Posterior vena cava (tissue), 2 donors: ENCODE results near the gene RINT1. TPM values are rescaled to one million over a fixed set of nuclear protein-coding genes. Genes with fewer than 3 reads are reported as not detected.
"Not testable (repeated sequence)": the region's sequence is repeated elsewhere in the genome, so short reads cannot be mapped to it uniquely, and the experiment has no call there.

ENCODE experiments used
- DNase-seq: peaks from one replicate; pipeline ENCODE4 v3.0.0-alpha.2; 2020; ENCODE audit warnings: low spot score
- intact Hi-C, 2 donors: fragments of 100-400 bp; cut with DNase I; formaldehyde crosslinking; loops; one replicate each; pipeline versions ENCODE4 v1.14.1 to v1.14.2; 2022 to 2023
- total RNA-seq, 2 donors: library from RNA; stranded (reverse); fragmentation: NEBNext Ultra II Directional; extraction: Animal tissue kit (Norgen Biotek cat#: 25700); gene quantifications; one replicate each; pipeline ENCODE4 v1.2.1, GENCODE V29; 2021
- donor health status: DM: yes; HTN: yes; CAD: no.
- donor health status: DM: yes; HTN: yes; CAD: no.

RINT1 gene
- total RNA-seq, 2 donors from 2014 or later, result 13.9 to 16.1 TPM

GRCh38 chr7:105589356-105590077 lies 57.5 kb downstream of the RINT1 start:
- intact Hi-C loops, result no loop called here
- no peak for DNase-seq

GRCh38 chr7:105590793-105591192 lies 58.8 kb downstream of the RINT1 start:
- intact Hi-C loops, result no loop called here
- DNase-seq, result no peak

- intact Hi-C loops, result no loop called here
- DNase-seq, result no peak
Measured at GRCh38 chr7:105591522-105591921, 59.5 kb downstream of the RINT1 start.

- intact Hi-C loops, result no loop called here
- no peak for DNase-seq
Measured at GRCh38 chr7:105594034-105594433, 62.0 kb downstream of the RINT1 start.

GRCh38 chr7:105596866-105597265 lies 64.9 kb downstream of the RINT1 start:
- DNase-seq, result no peak
- intact Hi-C loops, result no loop called here

GRCh38 chr7:105599080-105599479 lies 67.1 kb downstream of the RINT1 start:
- intact Hi-C loops, DNase-seq: not testable (repeated sequence)

GRCh38 chr7:105599551-105599950 lies 67.5 kb downstream of the RINT1 start:
- intact Hi-C loops, result no loop called here
- no peak for DNase-seq

- DNase-seq, result peak; percentile 38
- intact Hi-C loops, result no loop called here
Measured at GRCh38 chr7:105600720-105601550, 68.9 kb downstream of the RINT1 start.

GRCh38 chr7:105602325-105603305 lies 70.6 kb downstream of the RINT1 start:
- intact Hi-C loops, result no loop called here
- peak; percentile 49 for DNase-seq

GRCh38 chr7:105610165-105610930 lies 78.3 kb downstream of the RINT1 start:
- intact Hi-C loops, result no loop called here
- no peak for DNase-seq

GRCh38 chr7:105611856-105612775 lies 80.1 kb downstream of the RINT1 start:
- DNase-seq, result no peak
- intact Hi-C loops, result no loop called here

GRCh38 chr7:105612806-105613205 lies 80.8 kb downstream of the RINT1 start:
- DNase-seq, result no peak

GRCh38 chr7:105613611-105614330 lies 81.8 kb downstream of the RINT1 start:
- no peak for DNase-seq

More at GRCh38 chr7:105612806-105613205, 80.8 kb downstream of the RINT1 start:
- intact Hi-C loops, result no loop called here

GRCh38 chr7:105614341-105614840 lies 82.4 kb downstream of the RINT1 start:
- DNase-seq, result no peak
- intact Hi-C loops, result no loop called here

More at GRCh38 chr7:105613611-105614330, 81.8 kb downstream of the RINT1 start:
- intact Hi-C loops, result no loop called here
